SU-DHL-6 (cell line): ENCODE measurements around the gene KIF5C.

Experiments
- H2AFZ ChIP-seq: fragments of 200-600 bp; sonication (generic); 2 replicates; pipeline ENCODE4 v1.6.1; 2014; ENCODE audit warnings: low read depth, mild to moderate bottlenecking, moderate library complexity, mixed read lengths, antibody characterized with exemption, low read length; ENCODE audit not compliant: severe bottlenecking
- H3F3A ChIP-seq: fragments of 200-600 bp; shearing (Covaris generic); 2 replicates; pipeline ENCODE4 v1.6.0; 2016; ENCODE audit warnings: antibody characterized with exemption, mild to moderate bottlenecking; ENCODE audit not compliant: insufficient read depth
- H3K27ac ChIP-seq: fragments of 200-600 bp; sonication (generic); 2 replicates; pipeline ENCODE4 v1.5.1; 2016; ENCODE audit warnings: low read depth, mild to moderate bottlenecking, low read length, moderate library complexity, mixed read lengths
- H3K27me3 ChIP-seq: fragments of 200-600 bp; sonication (generic), shearing (Covaris generic); 2 replicates; pipeline ENCODE4 v1.6.0; 2014; ENCODE audit warnings: mild to moderate bottlenecking, low read length
- H3K36me3 ChIP-seq: fragments of 200-600 bp; sonication (generic); 2 replicates; pipeline ENCODE4 v1.6.1; 2014; ENCODE audit warnings: mild to moderate bottlenecking, low read length, mixed read lengths
- H3K4me2 ChIP-seq: fragments of 300-600, 200-600 bp; shearing (Covaris generic), sonication (generic); 2 replicates; pipeline ENCODE4 v1.6.0; 2014; ENCODE audit warnings: low read length, low read depth, mild to moderate bottlenecking; ENCODE audit not compliant: poor library complexity, severe bottlenecking
- H3K4me3 ChIP-seq: fragments of 200-600 bp; sonication (generic); 2 replicates; pipeline ENCODE4 v1.5.1; 2014; ENCODE audit warnings: antibody characterized with exemption, low read length, mild to moderate bottlenecking, mixed read lengths; ENCODE audit not compliant: insufficient read depth, poor library complexity, severe bottlenecking
- H3K79me2 ChIP-seq: fragments of 200-600 bp; sonication (generic); 2 replicates; pipeline ENCODE4 v1.6.1; 2014; ENCODE audit warnings: mild to moderate bottlenecking, low read length, moderate library complexity; ENCODE audit not compliant: insufficient read depth
- H3K9ac ChIP-seq: fragments of 200-600 bp; sonication (generic); 2 replicates; pipeline ENCODE4 v1.7.0; 2014; ENCODE audit warnings: mild to moderate bottlenecking, low read length
- H3K9me2 ChIP-seq: fragments of 200-600 bp; sonication (generic); replicated peaks from 2 replicates; pipeline ENCODE4 v1.6.1; 2014; ENCODE audit warnings: low read length; ENCODE audit not compliant: insufficient read depth
- H3K9me3 ChIP-seq: fragments of 200-600 bp; sonication (generic); 2 replicates; pipeline ENCODE4 v1.6.1; 2014; ENCODE audit warnings: low read length, mixed read lengths; ENCODE audit not compliant: insufficient read depth
- H4K20me1 ChIP-seq: fragments of 200-600 bp; sonication (generic); 2 replicates; pipeline ENCODE4 v1.6.1; 2014; ENCODE audit warnings: low read depth, mild to moderate bottlenecking, antibody characterized with exemption, low read length, moderate library complexity, mixed read lengths
- EZH2phosphoT487 ChIP-seq: fragments of 200-600 bp; sonication (generic), shearing (Covaris generic); conservative IDR thresholded peaks from 2 replicates; pipeline ENCODE4 v1.6.1; 2018; ENCODE audit warnings: mild to moderate bottlenecking, antibody characterized with exemption, low read length, moderate library complexity, mixed read lengths
- TF ChIP-seq, protein P1 (sequence below): fragments of 200-600 bp; sonication (generic); IDR thresholded peaks from one replicate; pipeline ENCODE4 v1.5.1; 2017; ENCODE audit warnings: antibody characterized with exemption, mild to moderate bottlenecking, low read length, moderate library complexity; ENCODE audit not compliant: insufficient read depth, poor library complexity, severe bottlenecking

KIF5C gene

DNA sequence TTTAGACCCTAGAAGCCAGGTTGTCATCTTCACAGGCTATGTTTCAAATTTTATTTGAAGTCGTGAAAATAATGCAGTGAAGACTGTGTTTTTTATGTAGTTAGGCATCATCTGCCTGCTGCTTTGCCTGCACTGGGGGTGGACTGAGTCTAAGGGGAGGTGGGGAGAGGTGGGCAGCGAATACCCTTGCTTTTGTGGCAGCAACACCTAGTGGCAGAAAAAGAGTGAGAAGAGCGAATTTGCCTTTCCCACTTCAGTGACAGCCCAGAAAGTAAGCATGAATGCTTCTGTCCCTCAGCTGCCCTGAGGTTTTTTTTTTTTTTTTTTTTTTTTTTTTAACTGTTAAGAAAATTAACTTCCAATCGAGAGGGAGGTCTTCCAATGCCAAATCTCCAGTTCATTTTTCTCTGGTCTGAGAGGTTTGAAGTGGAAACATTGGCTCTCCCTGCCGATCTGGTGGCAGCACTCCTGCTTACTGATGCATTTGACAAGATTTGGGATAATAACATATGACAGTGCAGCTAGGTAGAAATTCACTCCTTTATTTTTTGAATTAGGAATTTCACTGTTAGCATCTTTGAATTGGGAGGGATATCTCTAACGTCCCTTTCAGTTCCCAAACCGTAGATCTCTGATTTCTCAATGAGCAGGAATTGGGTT is 103.1 kb downstream of the KIF5C start:
- Histone ChIP-seq H3K4me3 (no peak overlapping the region), H3K27ac (no peak overlapping the region), H3K36me3 (no peaks in the 10 kb centered on the region), H3K4me2 (no peak overlapping the region), H3K9me2 (no peaks in the 10 kb centered on the region), H3K9ac (no peak overlapping the region), H3K79me2 (no peaks in the 10 kb centered on the region), H3K9me3 (no peaks in the 10 kb centered on the region), H3K27me3 (no peaks in the 10 kb centered on the region), H4K20me1 (no peaks in the 10 kb centered on the region), H2AFZ (no peak overlapping the region), H3F3A (no peaks in the 10 kb centered on the region)
- TF ChIP-seq, protein P1, sequence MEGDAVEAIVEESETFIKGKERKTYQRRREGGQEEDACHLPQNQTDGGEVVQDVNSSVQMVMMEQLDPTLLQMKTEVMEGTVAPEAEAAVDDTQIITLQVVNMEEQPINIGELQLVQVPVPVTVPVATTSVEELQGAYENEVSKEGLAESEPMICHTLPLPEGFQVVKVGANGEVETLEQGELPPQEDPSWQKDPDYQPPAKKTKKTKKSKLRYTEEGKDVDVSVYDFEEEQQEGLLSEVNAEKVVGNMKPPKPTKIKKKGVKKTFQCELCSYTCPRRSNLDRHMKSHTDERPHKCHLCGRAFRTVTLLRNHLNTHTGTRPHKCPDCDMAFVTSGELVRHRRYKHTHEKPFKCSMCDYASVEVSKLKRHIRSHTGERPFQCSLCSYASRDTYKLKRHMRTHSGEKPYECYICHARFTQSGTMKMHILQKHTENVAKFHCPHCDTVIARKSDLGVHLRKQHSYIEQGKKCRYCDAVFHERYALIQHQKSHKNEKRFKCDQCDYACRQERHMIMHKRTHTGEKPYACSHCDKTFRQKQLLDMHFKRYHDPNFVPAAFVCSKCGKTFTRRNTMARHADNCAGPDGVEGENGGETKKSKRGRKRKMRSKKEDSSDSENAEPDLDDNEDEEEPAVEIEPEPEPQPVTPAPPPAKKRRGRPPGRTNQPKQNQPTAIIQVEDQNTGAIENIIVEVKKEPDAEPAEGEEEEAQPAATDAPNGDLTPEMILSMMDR = no peak
- no peak for TF ChIP-seq EZH2phosphoT487

DNA sequence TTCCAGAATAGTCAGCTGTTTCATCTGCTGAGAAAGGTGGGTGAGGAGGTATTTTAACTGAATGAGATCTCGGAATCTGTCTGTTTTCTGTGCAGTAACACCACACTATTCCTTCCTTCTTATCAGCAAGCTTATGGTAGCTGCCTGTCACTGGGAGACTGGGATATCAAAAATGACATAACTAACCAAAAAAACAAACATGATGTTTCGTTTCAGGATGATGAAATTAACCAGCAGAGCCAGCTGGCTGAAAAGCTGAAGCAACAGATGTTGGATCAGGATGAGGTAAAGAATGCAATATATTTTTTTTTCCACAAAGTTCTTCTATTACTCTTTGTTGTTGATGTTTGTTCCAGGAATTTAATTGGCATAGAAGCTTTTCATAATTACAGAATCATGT is 103.7 kb downstream of the KIF5C start:
- Histone ChIP-seq H4K20me1 (no peaks in the 10 kb centered on the region), H3K4me3 (no peak overlapping the region), H3K27ac (no peak overlapping the region), H3K27me3 (no peaks in the 10 kb centered on the region), H3K9me2 (no peaks in the 10 kb centered on the region), H2AFZ (no peak overlapping the region), H3K4me2 (no peak overlapping the region), H3K79me2 (no peaks in the 10 kb centered on the region), H3K9me3 (no peaks in the 10 kb centered on the region), H3K36me3 (no peaks in the 10 kb centered on the region), H3F3A (no peaks in the 10 kb centered on the region), H3K9ac (no peak overlapping the region)
- no peak for TF ChIP-seq EZH2phosphoT487
- TF ChIP-seq, protein P1 = no peak

DNA sequence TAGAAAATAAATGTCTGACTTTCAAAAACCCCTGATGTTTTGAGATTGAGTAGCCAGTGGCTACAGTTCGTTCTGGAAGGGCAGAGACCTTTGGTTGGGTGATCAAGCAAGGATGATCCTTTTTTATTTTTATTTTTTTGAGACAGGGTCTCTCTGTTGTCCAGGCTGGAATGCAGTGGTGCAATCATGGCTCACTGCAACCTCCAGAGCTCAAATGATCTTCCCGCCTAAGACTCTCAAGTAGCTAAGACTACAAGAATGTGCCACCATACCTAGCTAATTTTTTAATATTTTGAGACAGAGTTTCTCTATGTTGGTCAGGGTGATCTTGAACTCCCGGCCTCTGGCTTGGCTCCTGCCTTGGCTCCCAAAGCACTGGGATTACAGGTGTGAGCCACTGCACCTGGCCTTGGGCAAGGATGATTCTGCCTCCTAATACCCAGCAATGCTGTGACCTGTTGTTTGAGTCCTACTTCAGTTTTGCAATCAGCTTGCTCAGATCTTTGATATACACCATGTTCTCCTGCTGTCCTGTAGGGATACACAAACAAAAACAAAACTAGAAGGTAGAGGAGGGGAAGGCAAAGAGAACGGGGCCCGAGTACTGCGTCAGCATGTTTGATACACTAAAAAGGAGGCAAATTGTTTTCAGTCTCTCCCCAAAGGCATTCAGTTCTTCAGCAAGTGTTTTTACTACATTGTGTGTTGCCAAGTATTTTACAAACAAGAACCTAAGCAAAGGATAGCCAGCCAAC is 104.3 kb downstream of the KIF5C start:
- Histone ChIP-seq H3K9me3 (no peaks in the 10 kb centered on the region), H3K4me2 (no peak overlapping the region)

More for the DNA sequence above, 104.3 kb downstream of the KIF5C start:
- H3K9me2 ChIP-seq = no peaks in the 10 kb centered on the region
- no peaks in the 10 kb centered on the region for H4K20me1 ChIP-seq
- no peaks in the 10 kb centered on the region for H3K79me2 ChIP-seq
- no peak overlapping the region for H2AFZ ChIP-seq
- H3K4me3 ChIP-seq = no peak overlapping the region
- no peaks in the 10 kb centered on the region for H3F3A ChIP-seq
- H3K27me3 ChIP-seq = no peaks in the 10 kb centered on the region
- H3K36me3 ChIP-seq = no peaks in the 10 kb centered on the region
- H3K9ac ChIP-seq = no peak overlapping the region
- TF ChIP-seq EZH2phosphoT487 = no peak
- TF ChIP-seq, protein P1 = no peak
- no peak overlapping the region for H3K27ac ChIP-seq
